Middle frontal gyrus (tissue), 1 donor: ENCODE measurements around the gene VAPA.

Experiments used
- DNase-seq: peaks from one replicate; pipeline ENCODE4 v3.0.0-alpha.2; 2015; ENCODE audit warnings: low spot score; ENCODE audit errors: extremely low spot score

The VAPA gene

DNA sequence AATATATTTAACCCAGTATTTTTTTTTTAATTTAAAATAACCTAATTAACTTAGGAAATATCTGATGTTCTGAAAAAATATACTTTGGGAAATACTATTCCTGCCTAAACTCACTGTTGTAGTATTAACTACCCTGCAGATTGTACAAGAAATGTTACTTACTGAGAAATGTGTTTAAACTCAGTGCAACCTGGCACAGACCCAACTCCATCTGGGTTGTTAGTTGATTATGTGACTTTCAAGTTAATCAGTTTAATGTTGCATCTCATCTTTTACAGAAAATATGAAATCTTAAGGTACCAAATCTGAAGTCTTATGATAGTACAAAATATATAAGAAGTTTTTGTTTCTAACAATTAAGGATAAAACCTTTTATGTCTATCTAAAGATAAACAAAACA is 27.3 kb downstream of the VAPA start:
- DNase-seq = no peak

DNA sequence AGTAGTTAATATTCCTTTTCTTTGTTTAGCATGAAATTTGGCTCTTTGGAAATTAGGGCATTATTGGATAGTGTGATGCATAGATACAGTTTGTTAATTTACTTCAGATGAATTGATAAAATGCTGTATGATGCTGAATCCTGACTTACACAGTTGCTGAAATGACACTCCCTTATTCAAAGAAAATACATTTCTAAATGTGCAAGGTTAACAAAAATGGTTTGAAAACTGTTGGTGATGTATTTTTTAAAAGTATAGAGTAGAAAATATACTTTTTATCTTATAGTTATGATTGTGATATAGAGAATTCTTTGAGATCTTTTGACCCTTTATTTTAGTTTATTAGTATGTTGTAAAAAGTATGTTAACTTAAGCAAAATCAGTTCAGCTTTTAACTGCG is 27.8 kb downstream of the VAPA start:
- no peak for DNase-seq

DNA sequence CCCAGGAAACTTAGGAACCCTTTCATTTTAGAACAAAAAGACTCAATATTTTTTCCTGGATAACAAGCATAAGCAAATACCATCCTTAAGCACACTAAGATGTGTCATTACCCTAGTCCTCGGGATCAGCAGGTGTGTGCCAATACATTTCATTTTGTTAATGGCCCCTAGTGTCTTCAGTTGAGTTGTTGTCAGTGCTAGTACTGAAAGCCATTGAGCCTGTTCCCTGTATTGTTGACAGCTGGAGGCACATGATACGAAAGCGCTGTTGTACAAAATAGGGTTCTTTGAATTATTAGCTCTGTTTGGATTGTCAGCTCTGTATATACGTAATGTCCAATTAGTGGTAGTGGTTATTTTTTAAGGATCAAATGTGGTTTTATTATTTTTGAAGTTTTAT is 29.5 kb downstream of the VAPA start:
- no peak for DNase-seq

DNA sequence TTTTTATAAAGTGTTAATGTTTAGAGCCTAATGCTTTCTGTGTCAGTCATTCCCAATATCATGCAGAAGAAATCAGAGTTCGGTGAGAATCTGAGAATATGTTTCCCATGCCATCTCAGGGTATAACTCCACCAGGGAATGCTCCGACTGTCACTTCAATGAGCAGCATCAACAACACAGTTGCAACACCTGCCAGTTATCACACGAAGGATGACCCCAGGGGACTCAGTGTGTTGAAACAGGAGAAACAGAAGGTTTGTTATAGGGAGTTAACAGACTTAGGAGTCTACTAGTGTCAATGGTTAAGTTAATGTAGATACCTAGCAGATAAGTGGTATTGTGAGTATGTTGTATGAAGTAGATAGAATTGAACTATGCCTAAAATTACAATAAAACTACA is 31.0 kb downstream of the VAPA start:
- DNase-seq = no peak

DNA sequence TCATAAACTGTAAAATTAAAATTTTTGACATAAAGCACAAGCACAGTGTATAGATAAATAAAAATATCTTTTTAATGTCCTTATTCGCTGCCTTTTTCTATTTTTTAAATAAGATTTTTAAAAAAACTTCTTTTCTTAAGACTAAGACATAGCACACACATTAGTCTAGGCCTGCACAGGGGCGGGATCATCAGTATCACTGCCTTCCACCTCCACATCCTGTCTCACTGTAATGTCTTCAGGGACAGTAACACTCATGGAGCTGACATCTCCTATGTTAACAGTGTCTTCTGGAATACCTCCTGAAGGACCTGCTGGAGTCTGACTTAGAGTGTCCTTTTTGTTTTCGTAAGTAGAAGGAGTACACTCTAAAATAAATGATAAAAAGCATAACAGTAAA is 33.0 kb downstream of the VAPA start:
- DNase-seq = no peak

DNA sequence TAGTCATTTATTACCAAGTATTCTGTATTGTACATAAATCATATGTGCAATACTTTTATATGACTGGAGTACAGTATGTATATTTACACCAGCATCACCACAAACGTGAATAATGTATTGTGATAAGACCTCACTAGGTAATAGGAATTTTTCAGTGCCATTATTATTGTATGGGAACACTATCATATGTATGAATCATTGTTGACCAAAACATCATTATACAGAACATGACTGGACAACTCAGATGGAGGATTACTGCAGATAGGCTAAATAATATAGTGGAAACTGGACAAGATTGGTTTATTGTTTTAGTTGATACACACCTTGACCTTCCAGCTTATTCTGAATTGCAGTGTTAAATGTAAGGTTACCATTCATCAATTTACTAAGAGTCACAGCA is 33.4 kb downstream of the VAPA start:
- DNase-seq = no peak

DNA sequence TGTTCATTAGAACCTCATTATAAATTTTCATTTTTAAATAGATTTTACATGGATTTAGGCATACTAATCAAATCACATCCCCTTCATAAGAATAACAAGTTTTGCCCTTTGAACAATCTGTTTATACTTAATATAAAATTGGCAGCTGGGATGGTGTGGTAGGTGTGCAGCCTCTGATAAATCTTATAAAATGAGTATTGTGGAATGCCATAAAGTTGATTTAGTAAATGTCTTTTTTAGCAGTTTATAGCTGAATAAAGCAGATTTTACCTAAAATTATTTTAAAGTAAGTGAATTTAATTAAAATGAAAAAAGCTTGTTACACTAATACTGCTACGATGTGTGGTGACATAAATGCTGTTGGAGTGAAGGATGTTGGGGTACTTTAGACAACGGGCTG is 35.5 kb downstream of the VAPA start:
- no peak for DNase-seq

DNA sequence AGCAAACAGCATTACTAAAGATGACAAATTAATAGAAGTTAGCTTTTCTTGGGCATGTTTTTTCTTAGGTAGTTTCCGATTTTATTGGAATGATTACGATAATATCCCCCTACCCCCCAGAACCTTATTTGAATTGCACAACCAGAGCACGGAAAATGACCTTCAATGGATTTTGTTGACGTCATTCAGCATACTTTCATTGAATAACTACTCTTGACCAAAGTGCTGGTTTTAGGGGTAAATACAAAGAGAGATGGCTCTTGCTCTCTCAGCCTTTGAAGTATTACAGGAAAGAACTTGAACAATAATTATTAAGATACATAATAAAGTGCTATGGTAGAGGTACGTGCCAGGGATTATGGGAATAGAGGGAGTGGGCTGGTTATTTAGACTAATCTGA is 36.0 kb downstream of the VAPA start:
- no peak for DNase-seq

DNA sequence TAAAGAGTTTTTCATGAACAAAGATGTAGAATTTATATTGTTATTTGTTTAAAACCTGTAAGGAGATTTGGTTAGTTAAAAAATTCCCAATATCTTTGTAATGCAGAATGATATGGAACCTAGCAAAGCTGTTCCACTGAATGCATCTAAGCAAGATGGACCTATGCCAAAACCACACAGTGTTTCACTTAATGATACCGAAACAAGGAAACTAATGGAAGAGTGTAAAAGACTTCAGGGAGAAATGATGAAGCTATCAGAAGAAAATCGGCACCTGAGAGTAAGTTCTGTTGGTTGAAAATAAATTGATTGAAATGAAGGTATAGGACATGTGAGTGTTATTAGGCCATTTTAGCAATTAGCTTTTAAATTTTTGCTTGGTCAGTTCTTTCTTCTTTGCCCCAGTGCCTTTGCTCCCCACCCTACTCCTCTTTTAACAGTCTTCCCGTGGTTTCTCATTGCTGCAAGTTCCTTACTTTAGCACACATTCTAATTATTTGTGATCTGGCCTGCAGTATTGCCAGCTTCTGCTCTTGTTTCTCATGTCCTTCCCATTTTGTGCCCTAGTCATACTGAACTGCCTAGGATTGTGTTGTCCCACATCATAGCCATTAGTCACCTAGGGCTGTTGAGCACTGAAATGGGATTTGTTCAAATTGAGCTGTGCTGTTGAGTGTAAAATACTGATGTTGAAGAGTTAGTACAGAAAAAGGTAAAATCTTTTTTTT is 36.6 kb downstream of the VAPA start:
- no peak for DNase-seq

DNA sequence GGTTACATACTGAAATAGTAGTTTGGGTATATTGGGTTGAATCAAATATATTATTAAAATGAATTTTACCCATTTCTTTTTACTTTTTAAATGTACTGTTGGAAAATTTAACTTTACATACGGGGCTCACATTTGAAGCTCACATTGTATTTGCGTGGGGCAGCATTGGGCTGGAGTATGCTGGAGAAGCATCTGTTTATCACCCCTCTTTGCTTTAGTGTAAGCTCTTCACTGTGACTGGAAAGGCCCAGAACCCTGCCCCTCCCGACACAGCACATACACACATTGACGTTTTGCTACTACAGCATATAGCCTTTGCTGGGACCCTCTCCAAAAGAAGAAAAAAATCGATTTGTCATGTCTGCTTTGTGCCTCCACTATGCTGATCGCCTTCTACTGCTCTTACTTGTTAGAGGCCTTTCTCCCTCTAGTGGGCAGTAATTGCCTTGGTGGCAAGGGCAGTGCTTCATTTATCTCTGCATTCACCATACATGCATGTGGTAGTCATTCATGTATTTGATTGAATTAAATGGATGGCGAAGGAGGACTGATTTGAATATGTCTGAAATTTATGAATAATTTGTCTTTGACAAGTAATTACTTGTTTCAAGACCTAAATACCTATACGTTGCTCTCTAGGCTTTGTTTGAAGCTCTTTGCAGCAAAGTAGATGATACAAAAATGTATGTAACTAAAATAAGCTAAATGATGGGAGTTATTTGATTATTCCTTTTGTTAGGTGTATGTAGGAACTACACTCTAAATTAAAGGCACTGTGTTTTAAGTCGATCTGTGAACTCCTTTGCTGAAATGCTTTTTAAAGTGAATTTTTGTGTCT is 37.4 kb downstream of the VAPA start:
- DNase-seq = no peak

DNA sequence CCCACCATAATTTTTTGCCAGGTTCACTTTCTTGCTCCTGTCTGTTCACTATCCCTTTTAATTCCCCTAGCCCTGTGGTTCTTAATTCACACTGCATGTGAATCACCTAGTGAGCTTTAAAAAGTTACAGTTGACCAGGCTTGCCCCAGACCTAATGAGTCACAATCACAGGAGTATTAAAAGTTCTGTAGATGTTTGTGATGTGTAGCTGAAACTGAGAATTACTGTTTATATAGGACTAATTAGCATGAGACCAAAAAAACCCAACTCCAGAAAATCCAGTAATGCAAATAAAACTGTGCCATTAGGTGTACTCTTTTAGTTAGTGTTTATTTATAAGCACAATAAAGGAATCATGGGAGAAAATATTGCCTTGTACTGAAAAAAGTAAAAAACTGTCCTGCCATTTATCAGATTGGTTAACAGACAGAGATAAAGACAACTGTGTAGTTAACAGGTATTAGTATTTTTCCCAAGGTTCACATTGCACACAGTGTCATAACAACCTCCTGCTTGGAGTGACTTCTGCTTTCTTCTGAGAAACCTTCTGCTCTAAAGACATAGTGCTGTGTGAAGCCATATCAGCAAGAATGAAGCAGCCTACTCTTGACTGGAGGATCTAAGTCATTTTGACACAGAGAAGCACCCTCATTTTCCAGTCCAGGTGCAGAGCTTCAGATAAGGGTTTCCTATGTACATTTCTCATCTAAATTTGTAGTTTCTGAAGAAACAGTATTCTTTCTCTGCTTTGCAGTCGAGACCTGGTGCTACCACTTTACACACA is 39.0 kb downstream of the VAPA start:
- DNase-seq = no peak

DNA sequence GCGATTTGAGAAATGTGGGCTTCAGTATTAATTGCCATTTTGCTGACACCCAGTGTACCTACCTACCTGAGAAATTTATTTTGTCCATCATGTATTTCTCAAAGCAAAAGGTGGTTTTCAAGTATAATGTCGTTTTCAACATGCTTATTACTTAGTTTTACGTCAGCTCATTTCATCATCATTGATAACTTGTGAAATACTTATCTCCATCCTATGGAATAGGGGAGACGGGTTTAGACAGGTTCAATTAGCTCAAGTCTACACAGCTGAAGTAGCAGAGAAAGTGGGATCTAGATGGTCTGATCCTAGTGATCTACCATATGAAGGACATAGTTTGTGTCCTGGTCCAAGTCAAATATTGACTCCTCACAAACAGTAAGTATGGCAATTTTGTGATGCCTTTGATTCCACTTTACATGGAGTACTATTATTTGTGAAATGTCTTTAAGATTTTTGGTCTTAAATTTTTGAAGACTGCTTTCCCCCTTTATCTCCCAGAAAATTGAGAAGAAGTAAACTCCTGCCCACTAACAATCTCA is 45.1 kb downstream of the VAPA start:
- no peak for DNase-seq

DNA sequence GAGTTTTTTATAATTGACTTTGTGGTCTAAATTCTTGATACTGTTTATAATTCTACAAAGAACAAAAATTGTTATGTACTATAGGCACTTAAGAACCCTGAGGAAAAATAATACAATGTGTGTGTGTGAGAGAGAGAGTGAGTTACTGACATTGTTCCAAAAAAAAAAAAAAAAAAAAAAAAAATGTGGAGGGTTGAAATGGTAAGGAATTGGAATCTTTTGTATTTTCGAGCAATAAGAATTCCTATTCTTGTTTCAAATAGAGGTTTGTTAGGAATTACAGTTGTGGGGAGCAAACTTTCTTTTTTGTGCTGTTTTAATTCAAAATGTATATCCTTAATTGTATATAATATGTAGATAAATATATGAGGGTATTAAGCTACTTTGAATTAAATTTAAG is 45.7 kb downstream of the VAPA start:
- no peak for DNase-seq

DNA sequence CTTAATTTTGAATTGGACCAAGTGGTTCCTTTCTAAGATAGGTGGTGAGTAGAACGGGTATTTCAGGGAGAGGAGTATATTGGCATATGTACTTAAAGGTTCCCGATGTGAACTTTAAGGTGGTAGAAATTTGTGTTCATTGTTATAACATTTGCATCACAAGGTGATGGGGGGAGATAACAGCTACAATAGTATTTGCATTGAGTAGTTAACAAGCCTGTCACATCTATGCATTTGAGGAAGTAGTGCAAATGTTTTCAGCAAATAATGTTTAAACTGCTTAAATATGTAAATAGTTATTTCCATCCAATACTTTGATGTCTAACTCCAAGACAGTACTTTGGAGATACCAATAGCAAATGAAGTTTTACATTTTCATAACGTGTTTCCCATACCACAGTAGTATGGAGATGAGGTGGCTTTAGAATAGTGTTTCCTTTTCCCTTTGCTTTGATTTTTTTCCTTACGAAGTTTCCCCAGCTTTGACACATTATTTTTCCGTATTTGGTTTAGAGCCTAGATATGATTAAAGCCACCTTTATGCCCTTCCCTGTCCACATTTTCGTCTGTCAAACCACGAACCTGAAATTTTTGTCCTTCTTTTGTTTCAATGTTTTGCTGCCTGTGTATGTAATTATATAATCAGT is 46.6 kb downstream of the VAPA start:
- no peak for DNase-seq

DNA sequence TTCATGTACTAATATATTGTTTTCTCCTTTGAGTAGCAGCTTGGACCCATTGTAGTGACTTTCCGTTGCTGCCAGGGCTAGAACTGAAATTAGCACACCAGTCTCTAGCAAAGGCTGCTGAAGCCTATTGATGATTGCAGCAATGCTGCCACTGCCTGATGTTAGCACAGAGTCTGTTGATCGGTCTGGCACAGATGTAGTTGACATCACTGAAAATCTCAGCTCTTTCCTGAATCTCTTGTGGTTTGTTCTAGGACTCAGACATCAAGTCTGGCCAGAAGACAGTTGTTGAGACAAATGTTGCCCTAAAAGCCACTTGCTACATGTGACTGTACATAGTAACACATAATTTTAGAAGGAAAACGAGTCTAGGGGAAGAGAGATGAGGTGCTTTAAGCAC is 47.2 kb downstream of the VAPA start:
- DNase-seq = peak; percentile 16

DNA sequence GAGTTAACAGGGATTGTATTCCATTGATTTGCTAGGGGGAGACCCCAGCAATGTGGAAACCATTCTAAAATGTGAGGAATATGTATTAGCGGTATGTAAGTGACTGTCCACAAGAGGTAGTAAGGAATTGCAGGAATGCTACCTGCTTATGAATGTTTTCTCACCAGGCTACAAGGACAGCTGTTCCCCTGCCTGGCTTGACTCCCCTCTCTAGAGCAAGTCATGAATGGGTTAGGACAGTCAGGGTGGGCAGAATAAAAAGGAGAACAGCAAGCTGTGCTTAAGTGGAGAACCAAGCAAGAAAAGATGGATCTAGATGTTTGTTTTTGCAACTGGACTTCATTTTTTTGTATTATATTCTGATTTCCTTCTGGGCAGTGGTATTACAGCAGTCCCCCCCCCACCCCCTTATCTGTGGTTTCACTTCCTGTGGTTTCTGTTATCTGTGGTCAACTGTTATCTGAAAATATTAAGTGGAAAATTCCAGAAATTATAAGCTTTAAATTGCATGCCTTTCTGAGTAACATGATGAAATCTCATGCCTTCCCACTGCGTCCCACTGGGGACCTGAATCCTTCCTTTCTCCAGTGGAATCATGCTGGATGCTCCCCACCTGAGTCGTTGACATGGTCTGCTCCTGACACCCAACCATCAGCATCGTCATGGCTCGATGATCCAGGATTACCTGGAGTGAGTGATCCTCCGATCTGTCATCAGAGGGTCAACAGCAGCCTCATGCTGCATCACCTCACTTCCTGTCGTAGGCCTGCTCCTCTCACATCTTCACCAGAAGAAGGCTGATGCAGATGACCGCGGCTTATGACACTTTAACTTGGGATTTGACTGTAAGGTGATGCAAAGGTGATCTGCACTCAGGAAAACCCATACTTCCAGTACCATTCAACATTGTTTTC is 52.2 kb downstream of the VAPA start:
- no peak for DNase-seq

DNA sequence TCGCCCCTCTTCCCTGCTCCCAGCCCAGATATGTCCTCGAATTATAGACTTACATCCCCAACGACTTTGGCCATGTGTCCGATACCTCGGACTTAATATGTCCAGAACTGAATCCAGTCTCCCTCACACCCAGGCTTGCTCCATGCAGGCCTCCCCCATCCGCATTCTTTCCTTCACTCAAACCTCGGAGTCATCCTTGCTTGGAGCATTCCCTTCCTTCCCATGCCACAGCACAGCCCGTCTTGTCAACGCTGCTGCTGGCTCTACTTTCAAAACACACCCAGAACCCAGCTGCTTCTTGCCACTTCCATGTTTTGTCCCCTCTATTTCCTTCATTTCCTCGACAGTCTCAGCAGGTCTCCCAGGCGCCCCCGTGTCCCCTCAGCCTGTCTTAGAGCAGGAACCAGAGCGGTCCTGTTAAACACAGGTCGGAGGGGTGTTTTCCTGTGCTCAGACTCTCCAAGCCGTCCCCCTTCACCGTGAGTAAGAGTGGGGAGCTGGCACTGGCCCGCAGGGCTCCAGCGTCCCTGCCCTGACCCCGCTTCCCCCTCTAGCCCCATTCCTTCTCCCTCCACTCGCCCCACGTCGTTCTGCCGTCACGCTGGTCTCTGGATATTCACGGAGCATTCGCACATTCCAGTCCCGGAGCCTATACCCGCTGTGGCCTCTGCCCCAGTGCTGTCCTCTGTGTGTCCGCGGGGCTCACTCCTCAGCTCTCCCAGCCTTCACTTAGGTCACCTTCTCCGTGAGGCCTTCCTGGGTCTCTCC is 54.4 kb downstream of the VAPA start:
- no peak for DNase-seq

DNA sequence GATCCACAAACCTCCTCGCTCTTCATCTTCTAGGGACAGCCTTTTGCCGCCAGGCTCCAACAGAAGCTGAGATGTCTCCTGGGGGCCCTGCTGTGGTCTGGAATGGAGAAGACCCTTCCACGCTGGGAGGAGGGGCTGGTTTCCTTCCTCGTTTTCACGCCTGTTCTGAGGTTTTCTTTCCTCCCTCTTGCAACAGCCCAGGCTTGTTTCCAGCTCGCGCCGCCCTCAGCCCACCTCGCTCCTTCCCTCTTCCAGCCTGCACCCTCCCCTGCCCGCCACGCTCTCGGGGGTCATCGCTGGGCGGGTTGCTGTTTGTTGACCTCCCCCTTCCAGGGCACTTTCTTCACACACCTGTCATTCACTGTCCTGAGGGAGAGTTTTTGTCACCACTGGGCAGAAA is 55.4 kb downstream of the VAPA start:
- no peak for DNase-seq

DNA sequence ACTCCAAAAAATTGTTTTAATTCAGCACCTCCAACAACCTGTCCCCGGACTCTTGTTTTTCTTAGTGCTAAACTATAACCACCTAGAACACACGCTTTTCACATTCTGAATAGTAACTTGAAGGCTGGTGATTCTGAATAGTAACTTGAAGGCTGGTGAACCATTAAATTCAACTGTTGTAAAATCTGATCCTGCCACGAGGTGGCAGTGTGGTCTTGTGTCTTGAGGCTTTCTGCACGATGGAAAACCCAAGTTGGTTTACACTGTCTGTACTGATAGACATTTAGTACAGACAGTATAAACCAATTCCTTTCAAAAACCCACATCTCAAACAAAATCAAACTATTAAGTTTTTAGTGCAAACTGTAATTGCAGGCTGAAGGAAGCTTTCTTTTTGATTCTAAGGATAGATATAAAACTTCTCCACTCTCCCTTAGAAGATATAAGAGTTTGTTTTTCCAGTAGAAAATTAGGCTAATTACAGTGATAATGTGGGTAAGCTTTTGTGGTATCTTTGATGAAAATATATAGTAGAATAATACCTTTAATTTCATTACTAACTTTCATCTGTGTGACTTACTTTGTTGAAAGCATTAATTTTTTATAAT is 57.6 kb downstream of the VAPA start:
- DNase-seq = peak; percentile 85
